Sigmoid colon (tissue), 3 donors: ENCODE data around the gene NT5E.

ENCODE experiments used
- POLR2A ChIP-seq, 2 donors: fragments of 450-650 bp; IDR thresholded peaks; one replicate each; pipeline ENCODE4 v1.6.1; 2016; ENCODE audit warnings: antibody characterized with exemption in 2 of 2, mild to moderate bottlenecking in 2 of 2, moderate library complexity in 2 of 2
- TF ChIP-seq, protein P1 (sequence below), 4 experiments: fragments of 450-650 bp in 3 of 4; fragments of 200-600 bp in 1 of 4; IDR thresholded peaks; one replicate each; pipeline ENCODE4 v1.5.1; 2016 to 2019; ENCODE audit warnings: antibody characterized with exemption in 4 of 4, mild to moderate bottlenecking in 3 of 4, moderate library complexity in 2 of 4

DNA sequence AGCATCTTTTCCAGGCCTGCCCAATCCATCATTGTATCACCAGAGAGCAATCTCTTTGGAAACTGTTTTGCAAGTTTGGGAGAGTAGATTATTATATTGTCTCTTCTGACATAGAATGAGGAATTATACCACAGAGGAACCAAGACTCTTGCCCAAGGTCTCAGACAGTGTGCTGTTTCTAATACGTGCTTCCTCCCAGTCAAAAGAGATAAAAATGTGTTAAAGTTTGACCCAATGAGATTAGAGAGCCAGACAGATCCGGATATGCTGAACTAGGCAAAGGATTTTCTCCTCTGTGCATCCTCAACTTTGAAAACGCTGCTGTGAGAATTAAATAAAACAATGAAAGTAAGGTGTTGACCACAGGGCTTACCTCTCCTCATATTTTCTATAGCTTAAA, 18.6 kb upstream of the NT5E start:
- TF ChIP-seq, protein P1, sequence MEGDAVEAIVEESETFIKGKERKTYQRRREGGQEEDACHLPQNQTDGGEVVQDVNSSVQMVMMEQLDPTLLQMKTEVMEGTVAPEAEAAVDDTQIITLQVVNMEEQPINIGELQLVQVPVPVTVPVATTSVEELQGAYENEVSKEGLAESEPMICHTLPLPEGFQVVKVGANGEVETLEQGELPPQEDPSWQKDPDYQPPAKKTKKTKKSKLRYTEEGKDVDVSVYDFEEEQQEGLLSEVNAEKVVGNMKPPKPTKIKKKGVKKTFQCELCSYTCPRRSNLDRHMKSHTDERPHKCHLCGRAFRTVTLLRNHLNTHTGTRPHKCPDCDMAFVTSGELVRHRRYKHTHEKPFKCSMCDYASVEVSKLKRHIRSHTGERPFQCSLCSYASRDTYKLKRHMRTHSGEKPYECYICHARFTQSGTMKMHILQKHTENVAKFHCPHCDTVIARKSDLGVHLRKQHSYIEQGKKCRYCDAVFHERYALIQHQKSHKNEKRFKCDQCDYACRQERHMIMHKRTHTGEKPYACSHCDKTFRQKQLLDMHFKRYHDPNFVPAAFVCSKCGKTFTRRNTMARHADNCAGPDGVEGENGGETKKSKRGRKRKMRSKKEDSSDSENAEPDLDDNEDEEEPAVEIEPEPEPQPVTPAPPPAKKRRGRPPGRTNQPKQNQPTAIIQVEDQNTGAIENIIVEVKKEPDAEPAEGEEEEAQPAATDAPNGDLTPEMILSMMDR (IDR thresholded peaks at IDR 0.05), result no peak
- no peak for TF ChIP-seq POLR2A (IDR thresholded peaks at IDR 0.05)
